Dermis blood vessel endothelial cell (primary cell): ENCODE data around the gene SUB1. TPM values are rescaled to one million over a fixed set of nuclear protein-coding genes. Genes with fewer than 3 reads are reported as not detected.
A peak's percentile ranks its signal among the peaks of the same experiment; 100 is the strongest.
"Not testable (repeated sequence)": the region's sequence is repeated elsewhere in the genome, so short reads cannot be mapped to it uniquely, and the experiment has no call there.

Experiments
- DNase-seq: peaks from one replicate; pipeline ENCODE4 v3.0.0; 2010
- total RNA-seq: library from RNA; depleted of rRNA; stranded (reverse); fragments of >200 nt; gene quantifications from 2 replicates; pipeline ENCODE4 v1.2.3, GENCODE V29; 2014

The SUB1 gene
- total RNA-seq: 212 and 301 TPM in 2 replicates

- DNase-seq: peak; percentile 96
These were observed at the start of gene SUB1 for GRCh38 chr5:32585446-32586275. Gene SUB1, plus strand, starts transcription at chr5:32585557. Its CDS starts 2,956 bp downstream, at chr5:32588513.

GRCh38 chr5:32536246-32536645 is 49.1 kb upstream of the SUB1 start:
- no peak for DNase-seq

- DNase-seq: peak; percentile 4
These were observed 47.8 kb upstream of the SUB1 start for GRCh38 chr5:32537437-32538029.

- DNase-seq: no peak
These were observed 47.3 kb upstream of the SUB1 start for GRCh38 chr5:32538031-32538547.

- DNase-seq: no peak
These were observed 45.1 kb upstream of the SUB1 start for GRCh38 chr5:32539981-32540845.

GRCh38 chr5:32541241-32541640 is 44.1 kb upstream of the SUB1 start:
- no peak for DNase-seq

- DNase-seq: no peak
These were observed 42.9 kb upstream of the SUB1 start for GRCh38 chr5:32542216-32543059.

- no peak for DNase-seq
These were observed 42.1 kb upstream of the SUB1 start for GRCh38 chr5:32543291-32543690.

GRCh38 chr5:32545102-32545800 is 40.1 kb upstream of the SUB1 start:
- no peak for DNase-seq

- DNase-seq: no peak
These were observed 34.2 kb upstream of the SUB1 start for GRCh38 chr5:32551194-32551593.

- DNase-seq: no peak
These were observed 33.5 kb upstream of the SUB1 start for GRCh38 chr5:32551865-32552264.

- not testable (repeated sequence) for DNase-seq
These were observed 32.9 kb upstream of the SUB1 start for GRCh38 chr5:32552491-32552890.

- DNase-seq: no peak
These were observed 32.4 kb upstream of the SUB1 start for GRCh38 chr5:32552936-32553335.

GRCh38 chr5:32554181-32554780 is 31.1 kb upstream of the SUB1 start:
- not testable (repeated sequence) for DNase-seq

GRCh38 chr5:32556543-32556942 is 28.8 kb upstream of the SUB1 start:
- not testable (repeated sequence) for DNase-seq

GRCh38 chr5:32559411-32559810 is 25.9 kb upstream of the SUB1 start:
- no peak for DNase-seq

- no peak for DNase-seq
These were observed 25.4 kb upstream of the SUB1 start for GRCh38 chr5:32559921-32560320.

GRCh38 chr5:32562056-32562455 is 23.3 kb upstream of the SUB1 start:
- DNase-seq: no peak

- DNase-seq: no peak
These were observed 22.5 kb upstream of the SUB1 start for GRCh38 chr5:32562843-32563242.

GRCh38 chr5:32563614-32564013 is 21.7 kb upstream of the SUB1 start:
- no peak for DNase-seq

GRCh38 chr5:32565145-32565544 is 20.2 kb upstream of the SUB1 start:
- DNase-seq: no peak
